ENCODE results near the gene CUX1. TPM values are rescaled to one million over a fixed set of nuclear protein-coding genes. Genes with fewer than 3 reads are reported as not detected.

CUX1 gene
- total and polyA plus RNA-seq, 2 donors (not counting 1 experiment from before 2014, with no cell fraction given), result 10.8 to 86.5 TPM

DNA sequence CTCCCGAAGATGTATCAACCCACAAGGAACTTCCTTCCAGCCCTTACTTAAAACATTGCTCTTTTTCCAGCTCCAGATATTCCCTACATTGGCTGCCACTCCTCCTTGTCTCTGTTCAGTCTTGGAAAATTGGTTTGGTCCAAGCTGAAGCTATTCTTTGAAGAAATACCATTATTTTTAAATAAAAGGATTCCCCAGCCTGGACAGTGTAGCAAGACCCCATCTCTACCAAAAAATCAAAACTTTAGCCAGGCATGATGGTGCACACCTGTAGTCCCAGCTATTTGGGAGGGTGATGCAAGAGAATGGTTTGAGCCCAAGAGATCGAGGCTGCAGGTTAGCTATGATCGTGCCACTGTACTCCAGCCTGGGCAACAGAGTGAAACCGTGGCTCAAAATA is 159.8 kb downstream of the CUX1 start:
- H3K79me2 ChIP-seq (ENCODE audit: control insufficient read depth, insufficient read depth, low read length), result peaks cover 9% of the 10 kb centered on the region
- Mint-ChIP-seq H3K4me3 (no peak overlapping the region), H3K4me1 (peaks cover 17% of the 10 kb centered on the region), H3K27ac (no peak overlapping the region), H3K27me3 (no peaks in the 10 kb centered on the region), H3K9me3 (ENCODE audit: insufficient read depth) (no peaks in the 10 kb centered on the region)
- peaks cover 8% of the 10 kb centered on the region for H4K20me1 ChIP-seq (ENCODE audit: control insufficient read depth, insufficient read depth, low read length, poor library complexity, severe bottlenecking)
- no peak overlapping the region for H3K4me3 ChIP-seq (ENCODE audit: control extremely low read depth in 1 of 5, extremely low read depth in 1 of 5, insufficient read depth in 1 of 5, low read depth in 2 of 5, low read length in 4 of 5)
- TF ChIP-seq, protein P1, sequence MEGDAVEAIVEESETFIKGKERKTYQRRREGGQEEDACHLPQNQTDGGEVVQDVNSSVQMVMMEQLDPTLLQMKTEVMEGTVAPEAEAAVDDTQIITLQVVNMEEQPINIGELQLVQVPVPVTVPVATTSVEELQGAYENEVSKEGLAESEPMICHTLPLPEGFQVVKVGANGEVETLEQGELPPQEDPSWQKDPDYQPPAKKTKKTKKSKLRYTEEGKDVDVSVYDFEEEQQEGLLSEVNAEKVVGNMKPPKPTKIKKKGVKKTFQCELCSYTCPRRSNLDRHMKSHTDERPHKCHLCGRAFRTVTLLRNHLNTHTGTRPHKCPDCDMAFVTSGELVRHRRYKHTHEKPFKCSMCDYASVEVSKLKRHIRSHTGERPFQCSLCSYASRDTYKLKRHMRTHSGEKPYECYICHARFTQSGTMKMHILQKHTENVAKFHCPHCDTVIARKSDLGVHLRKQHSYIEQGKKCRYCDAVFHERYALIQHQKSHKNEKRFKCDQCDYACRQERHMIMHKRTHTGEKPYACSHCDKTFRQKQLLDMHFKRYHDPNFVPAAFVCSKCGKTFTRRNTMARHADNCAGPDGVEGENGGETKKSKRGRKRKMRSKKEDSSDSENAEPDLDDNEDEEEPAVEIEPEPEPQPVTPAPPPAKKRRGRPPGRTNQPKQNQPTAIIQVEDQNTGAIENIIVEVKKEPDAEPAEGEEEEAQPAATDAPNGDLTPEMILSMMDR (IDR thresholded peaks at IDR 0.05), result no peak
- TF ChIP-seq EZH2 (IDR thresholded peaks at IDR 0.05; ENCODE audit: borderline replicate concordance, insufficient read depth, low read depth, low read length, poor library complexity, severe bottlenecking), result no peak
- 100% methylated on average over 1 of the region's 4 CpGs for WGBS (ENCODE audit: insufficient coverage)
- H3K4me2 ChIP-seq (replicated peaks; ENCODE audit: low read depth, low read length, poor library complexity, severe bottlenecking), result no peak overlapping the region
- H3K9me3 ChIP-seq (ENCODE audit: control extremely low read depth in 1 of 3, control insufficient read depth in 2 of 3, insufficient read depth in 1 of 3, low read length in 2 of 3), result no peaks in the 10 kb centered on the region
- no peaks in the 10 kb centered on the region for H3K27me3 ChIP-seq (replicated peaks in 1 of 4; ENCODE audit: control extremely low read depth in 1 of 4, control insufficient read depth in 3 of 4, insufficient read depth in 4 of 4, low read length in 3 of 4)
- H3K4me1 ChIP-seq (ENCODE audit: control insufficient read depth in 2 of 2, insufficient read depth in 2 of 2, low read length in 2 of 2), result peaks cover 10 to 14% of the 10 kb centered on the region in 2 donors
- H2AFZ ChIP-seq (ENCODE audit: insufficient read depth, low read depth, low read length, poor library complexity, severe bottlenecking), result no peak overlapping the region
- ChIA-PET POLR2A (interaction anchor here (0.6 kb wide), 1 partner anchor 1854 kb away, joined by 4 read pairs; no protein-coding TSS in a partner anchor), CTCF (interaction anchor here (1.4 kb wide), 1 partner anchor 13 kb away, joined by 6 read pairs; no protein-coding TSS in a partner anchor)
- H3K9ac ChIP-seq (ENCODE audit: low read length), result no peak overlapping the region
- ATAC-seq (ENCODE audit: low read depth) (no peak), DNase-seq (no peak)
- no peaks in the 10 kb centered on the region for H3K36me3 ChIP-seq (replicated peaks in 1 of 2; ENCODE audit: control extremely low read depth in 1 of 2, control insufficient read depth in 1 of 2, extremely low read depth in 1 of 2, insufficient read depth in 2 of 2, low read length in 1 of 2)
- intact Hi-C loops (cut with micrococcal nuclease), result no loop called here
- H3K27ac ChIP-seq (ENCODE audit: low read length in 2 of 2), result no peak overlapping the region

GRCh38 chr7:101978683-101979082 is 161.3 kb downstream of the CUX1 start:
- ATAC-seq (ENCODE audit: low read depth), result no peak
- peaks cover 0 to 8% (median 3%) of the 10 kb centered on the region in 3 donors for H3K9me3 ChIP-seq (ENCODE audit: control extremely low read depth in 1 of 3, control insufficient read depth in 2 of 3, insufficient read depth in 1 of 3, low read length in 2 of 3)
- Mint-ChIP-seq H3K4me1 (peaks cover 26% of the 10 kb centered on the region), H3K27ac (no peak overlapping the region), H3K9me3 (ENCODE audit: insufficient read depth) (no peaks in the 10 kb centered on the region), H3K27me3 (no peaks in the 10 kb centered on the region), H3K4me3 (no peak overlapping the region)
- no peak overlapping the region for H3K27ac ChIP-seq (ENCODE audit: low read length in 2 of 2)
- DNase-seq, result no peak
- H3K9ac ChIP-seq (ENCODE audit: low read length), result no peak overlapping the region
- TF ChIP-seq, protein P1 (IDR thresholded peaks at IDR 0.05), result no peak
- no peak for TF ChIP-seq EZH2 (IDR thresholded peaks at IDR 0.05; ENCODE audit: borderline replicate concordance, insufficient read depth, low read depth, low read length, poor library complexity, severe bottlenecking)
- 99% methylated on average over 9 of the region's 10 CpGs for WGBS (ENCODE audit: insufficient coverage)
- no peak overlapping the region for H3K4me2 ChIP-seq (replicated peaks; ENCODE audit: low read depth, low read length, poor library complexity, severe bottlenecking)
- no peaks in the 10 kb centered on the region for H3K27me3 ChIP-seq (replicated peaks in 1 of 4; ENCODE audit: control extremely low read depth in 1 of 4, control insufficient read depth in 3 of 4, insufficient read depth in 4 of 4, low read length in 3 of 4)
- no peak overlapping the region for H3K4me3 ChIP-seq (ENCODE audit: control extremely low read depth in 1 of 5, extremely low read depth in 1 of 5, insufficient read depth in 1 of 5, low read depth in 2 of 5, low read length in 4 of 5)
- H4K20me1 ChIP-seq (ENCODE audit: control insufficient read depth, insufficient read depth, low read length, poor library complexity, severe bottlenecking), result peaks cover 13% of the 10 kb centered on the region
- peaks cover 20 to 27% of the 10 kb centered on the region in 2 donors for H3K4me1 ChIP-seq (ENCODE audit: control insufficient read depth in 2 of 2, insufficient read depth in 2 of 2, low read length in 2 of 2)
- no peak overlapping the region for H2AFZ ChIP-seq (ENCODE audit: insufficient read depth, low read depth, low read length, poor library complexity, severe bottlenecking)
- H3K79me2 ChIP-seq (ENCODE audit: control insufficient read depth, insufficient read depth, low read length), result peaks cover 17% of the 10 kb centered on the region
- ChIA-PET CTCF (no interaction called here), POLR2A (no interaction called here)
- intact Hi-C loops (cut with micrococcal nuclease), result no loop called here
- no peaks in the 10 kb centered on the region for H3K36me3 ChIP-seq (replicated peaks in 1 of 2; ENCODE audit: control extremely low read depth in 1 of 2, control insufficient read depth in 1 of 2, extremely low read depth in 1 of 2, insufficient read depth in 2 of 2, low read length in 1 of 2)
